Measurements from ENCODE around the gene PTH2. TPM values are rescaled to one million over a fixed set of nuclear protein-coding genes. Genes with fewer than 3 reads are reported as not detected.

Gene PTH2
- total RNA-seq, 2 donors from 2014 or later: not detected

- H3K9me3 ChIP-seq: no peaks in the 10 kb centered on the region
- H3K36me3 ChIP-seq: no peaks in the 10 kb centered on the region
- no peaks in the 10 kb centered on the region for H3K27me3 ChIP-seq
- H3K27ac ChIP-seq: peak within 1 kb of the TSS; percentile 92
- H3K9ac ChIP-seq (ENCODE audit: low read depth in 2 of 2, low read length in 2 of 2): peak within 1 kb of the TSS; percentile 75 to 99
- no peak for TF ChIP-seq CTCF (IDR thresholded peaks at IDR 0.05)
- intact Hi-C loops (cut with DNase I): no loop called here
- peak within 1 kb of the TSS; percentile 52 for H3K4me3 ChIP-seq
- peaks cover 5% of the 10 kb centered on the region for H3K4me1 ChIP-seq
- peak; percentile 100 for DNase-seq
Measured at GRCh38 chr19:49453013-49453756, 29.9 kb upstream of the PTH2 start, which contains the start of gene ALDH16A1. Gene ALDH16A1 (plus strand): TSS chr19:49453225. CDS start chr19:49453332, 107 bp downstream.

- TF ChIP-seq CTCF (IDR thresholded peaks at IDR 0.05): no peak
- Histone ChIP-seq H3K36me3 (no peaks in the 10 kb centered on the region), H3K9ac (ENCODE audit: low read depth in 2 of 2, low read length in 2 of 2) (peak within 1 kb of the TSS; percentile 93 to 99), H3K27me3 (no peaks in the 10 kb centered on the region), H3K4me1 (peaks cover 5% of the 10 kb centered on the region), H3K4me3 (peak within 1 kb of the TSS; percentile 75), H3K27ac (peak within 1 kb of the TSS; percentile 92), H3K9me3 (no peaks in the 10 kb centered on the region)
- intact Hi-C loops (cut with DNase I): no loop called here
- peak; percentile 99 for DNase-seq
Measured at GRCh38 chr19:49451430-49452181, 28.4 kb upstream of the PTH2 start, which contains the start of gene PIH1D1. Gene PIH1D1 (minus strand): TSS chr19:49451814. CDS start chr19:49451574, 240 bp downstream.

GRCh38 chr19:49450405-49450804 lies 27.2 kb upstream of the PTH2 start:
- TF ChIP-seq CTCF (IDR thresholded peaks at IDR 0.05): no peak
- intact Hi-C loops (cut with DNase I): no loop called here
- no peak overlapping the region for H3K27ac ChIP-seq

GRCh38 chr19:49448432-49448786 lies 25.2 kb upstream of the PTH2 start:
- intact Hi-C loops (cut with DNase I): no loop called here
- no peak overlapping the region for H3K27ac ChIP-seq
- no peak overlapping the region for H3K4me3 ChIP-seq
- no peak overlapping the region for H3K9ac ChIP-seq (ENCODE audit: low read depth in 2 of 2, low read length in 2 of 2)
- H3K36me3 ChIP-seq: no peaks in the 10 kb centered on the region
- H3K4me1 ChIP-seq: no peaks in the 10 kb centered on the region
- no peaks in the 10 kb centered on the region for H3K27me3 ChIP-seq
- no peak for DNase-seq
- no peaks in the 10 kb centered on the region for H3K9me3 ChIP-seq
- TF ChIP-seq CTCF (IDR thresholded peaks at IDR 0.05): no peak

More at GRCh38 chr19:49450405-49450804, 27.2 kb upstream of the PTH2 start:
- H3K4me3 ChIP-seq: peak overlapping the region; percentile 75
- peak overlapping the region; percentile 49 to 68 for H3K9ac ChIP-seq (ENCODE audit: low read depth in 2 of 2, low read length in 2 of 2)
- H3K36me3 ChIP-seq: no peaks in the 10 kb centered on the region
- peaks cover 5% of the 10 kb centered on the region for H3K4me1 ChIP-seq
- H3K27me3 ChIP-seq: no peaks in the 10 kb centered on the region
- H3K9me3 ChIP-seq: no peaks in the 10 kb centered on the region
- no peak for DNase-seq

- Histone ChIP-seq H3K27ac (no peak overlapping the region), H3K36me3 (no peaks in the 10 kb centered on the region), H3K9me3 (no peaks in the 10 kb centered on the region), H3K4me3 (no peak overlapping the region), H3K4me1 (no peaks in the 10 kb centered on the region), H3K27me3 (no peaks in the 10 kb centered on the region), H3K9ac (ENCODE audit: low read depth in 2 of 2, low read length in 2 of 2) (no peak overlapping the region)
- intact Hi-C loops (cut with DNase I): no loop called here
- no peak for TF ChIP-seq CTCF (IDR thresholded peaks at IDR 0.05)
- peak; percentile 50 for DNase-seq
Measured at GRCh38 chr19:49447485-49448431, 24.5 kb upstream of the PTH2 start.
